ENCODE data around the gene KLRF1. TPM values are rescaled to one million over a fixed set of nuclear protein-coding genes. Genes with fewer than 3 reads are reported as not detected.

Gene KLRF1
- total and polyA plus RNA-seq, 2 donors (not counting 1 experiment from before 2014, with no cell fraction given) = 1.0 to 1.7 TPM

DNA sequence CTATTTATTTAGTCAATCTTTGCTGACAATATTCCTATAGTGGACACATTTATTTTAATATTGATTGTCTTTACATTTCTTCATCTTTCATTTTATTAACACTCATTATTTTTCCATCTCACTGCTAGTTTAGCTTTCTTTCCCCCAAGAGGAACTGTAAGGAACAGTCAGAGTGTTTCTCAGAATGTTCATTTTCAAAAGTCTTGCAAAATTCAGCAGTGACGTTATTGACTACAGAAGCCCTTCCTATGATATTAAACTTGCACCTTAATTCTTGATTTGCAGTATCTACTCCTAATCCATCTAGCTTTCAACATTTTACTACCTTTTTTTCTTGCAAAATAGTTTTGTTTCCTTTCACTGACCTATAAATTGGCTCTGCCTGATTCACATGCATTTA lies 28.9 kb downstream of the KLRF1 start:
- ATAC-seq (ENCODE audit: low read depth) = no peak
- Mint-ChIP-seq H3K27me3 (no peaks in the 10 kb centered on the region), H3K27ac (no peak overlapping the region), H3K9me3 (ENCODE audit: insufficient read depth) (no peaks in the 10 kb centered on the region), H3K4me1 (peaks cover 7% of the 10 kb centered on the region), H3K4me3 (no peak overlapping the region)
- WGBS (ENCODE audit: insufficient coverage) = 100% methylated on average over 1 of the region's 1 CpG
- Histone ChIP-seq H3K4me1 (ENCODE audit: control insufficient read depth in 2 of 2, insufficient read depth in 2 of 2, low read length in 2 of 2) (peaks cover 0 to 3% of the 10 kb centered on the region in 2 donors), H3K36me3 (replicated peaks in 1 of 2; ENCODE audit: control extremely low read depth in 1 of 2, control insufficient read depth in 1 of 2, extremely low read depth in 1 of 2, insufficient read depth in 2 of 2, low read length in 1 of 2) (peaks cover 1 to 48% of the 10 kb centered on the region in 2 experiments), H3K4me3 (ENCODE audit: control extremely low read depth in 1 of 5, extremely low read depth in 1 of 5, insufficient read depth in 1 of 5, low read depth in 2 of 5, low read length in 4 of 5) (no peak overlapping the region), H3K9ac (ENCODE audit: low read length) (no peak overlapping the region), H3K79me2 (ENCODE audit: control insufficient read depth, insufficient read depth, low read length) (peaks cover 15% of the 10 kb centered on the region), H3K4me2 (replicated peaks; ENCODE audit: low read depth, low read length, poor library complexity, severe bottlenecking) (no peak overlapping the region), H3K27ac (ENCODE audit: low read length in 2 of 2) (no peak overlapping the region), H4K20me1 (ENCODE audit: control insufficient read depth, insufficient read depth, low read length, poor library complexity, severe bottlenecking) (peaks cover 17% of the 10 kb centered on the region), H3K9me3 (ENCODE audit: control extremely low read depth in 1 of 3, control insufficient read depth in 2 of 3, insufficient read depth in 1 of 3, low read length in 2 of 3) (no peaks in the 10 kb centered on the region), H2AFZ (ENCODE audit: insufficient read depth, low read depth, low read length, poor library complexity, severe bottlenecking) (no peak overlapping the region), H3K27me3 (replicated peaks in 1 of 4; ENCODE audit: control extremely low read depth in 1 of 4, control insufficient read depth in 3 of 4, insufficient read depth in 4 of 4, low read length in 3 of 4) (no peaks in the 10 kb centered on the region)
- intact Hi-C loops (cut with micrococcal nuclease) = no loop called here
- POLR2A ChIA-PET = no interaction called here
- TF ChIP-seq, protein P1, sequence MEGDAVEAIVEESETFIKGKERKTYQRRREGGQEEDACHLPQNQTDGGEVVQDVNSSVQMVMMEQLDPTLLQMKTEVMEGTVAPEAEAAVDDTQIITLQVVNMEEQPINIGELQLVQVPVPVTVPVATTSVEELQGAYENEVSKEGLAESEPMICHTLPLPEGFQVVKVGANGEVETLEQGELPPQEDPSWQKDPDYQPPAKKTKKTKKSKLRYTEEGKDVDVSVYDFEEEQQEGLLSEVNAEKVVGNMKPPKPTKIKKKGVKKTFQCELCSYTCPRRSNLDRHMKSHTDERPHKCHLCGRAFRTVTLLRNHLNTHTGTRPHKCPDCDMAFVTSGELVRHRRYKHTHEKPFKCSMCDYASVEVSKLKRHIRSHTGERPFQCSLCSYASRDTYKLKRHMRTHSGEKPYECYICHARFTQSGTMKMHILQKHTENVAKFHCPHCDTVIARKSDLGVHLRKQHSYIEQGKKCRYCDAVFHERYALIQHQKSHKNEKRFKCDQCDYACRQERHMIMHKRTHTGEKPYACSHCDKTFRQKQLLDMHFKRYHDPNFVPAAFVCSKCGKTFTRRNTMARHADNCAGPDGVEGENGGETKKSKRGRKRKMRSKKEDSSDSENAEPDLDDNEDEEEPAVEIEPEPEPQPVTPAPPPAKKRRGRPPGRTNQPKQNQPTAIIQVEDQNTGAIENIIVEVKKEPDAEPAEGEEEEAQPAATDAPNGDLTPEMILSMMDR (IDR thresholded peaks at IDR 0.05) = no peak
- TF ChIP-seq EZH2 (IDR thresholded peaks at IDR 0.05; ENCODE audit: borderline replicate concordance, insufficient read depth, low read depth, low read length, poor library complexity, severe bottlenecking) = no peak
- DNase-seq = no peak
- CTCF ChIA-PET = interaction anchor here (1.2 kb wide), 1 partner anchor 107 kb away, joined by 3 read pairs; no protein-coding TSS in a partner anchor

DNA sequence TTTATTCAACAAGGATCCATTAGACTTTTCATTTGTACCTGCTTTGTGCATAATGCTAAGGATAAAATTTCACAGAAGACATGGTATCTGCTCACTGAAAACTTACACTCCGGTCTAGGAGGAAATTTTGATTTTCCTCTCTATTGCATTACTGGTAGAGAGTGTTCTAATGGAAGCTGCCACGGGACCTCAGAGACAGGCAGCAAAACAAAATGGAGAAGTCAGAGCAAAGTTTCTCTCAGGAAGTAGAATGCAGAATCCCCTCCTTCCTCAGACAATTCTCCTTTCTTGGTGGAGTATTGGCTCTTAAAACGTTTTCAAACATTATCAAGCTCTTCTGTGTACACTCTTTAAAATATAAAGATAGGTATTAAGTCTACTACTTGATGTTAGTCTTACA lies 29.6 kb downstream of the KLRF1 start:
- POLR2A ChIA-PET = no interaction called here
- no peak for ATAC-seq (ENCODE audit: low read depth)
- H2AFZ ChIP-seq (ENCODE audit: insufficient read depth, low read depth, low read length, poor library complexity, severe bottlenecking) = no peak overlapping the region
- peaks cover 0 to 43% of the 10 kb centered on the region in 2 experiments for H3K36me3 ChIP-seq (replicated peaks in 1 of 2; ENCODE audit: control extremely low read depth in 1 of 2, control insufficient read depth in 1 of 2, extremely low read depth in 1 of 2, insufficient read depth in 2 of 2, low read length in 1 of 2)
- no peaks in the 10 kb centered on the region for H3K9me3 Mint-ChIP-seq (ENCODE audit: insufficient read depth)
- H3K27ac Mint-ChIP-seq = no peak overlapping the region
- no CpG with 5 or more reads among the region's 3 CpGs for WGBS (ENCODE audit: insufficient coverage)
- no peaks in the 10 kb centered on the region for H3K27me3 ChIP-seq (replicated peaks in 1 of 4; ENCODE audit: control extremely low read depth in 1 of 4, control insufficient read depth in 3 of 4, insufficient read depth in 4 of 4, low read length in 3 of 4)
- no peak overlapping the region for H3K4me3 ChIP-seq (ENCODE audit: control extremely low read depth in 1 of 5, extremely low read depth in 1 of 5, insufficient read depth in 1 of 5, low read depth in 2 of 5, low read length in 4 of 5)
- no peak overlapping the region for H3K4me3 Mint-ChIP-seq
- CTCF ChIA-PET = interaction anchor here (0.6 to 1.2 kb wide), 2 partner anchors 108 to 296 kb away, joined by 3 read pairs; no protein-coding TSS in a partner anchor
- H3K27me3 Mint-ChIP-seq = no peaks in the 10 kb centered on the region
- H3K4me2 ChIP-seq (replicated peaks; ENCODE audit: low read depth, low read length, poor library complexity, severe bottlenecking) = no peak overlapping the region
- peaks cover 8% of the 10 kb centered on the region for H3K4me1 Mint-ChIP-seq
- peaks cover 0 to 4% of the 10 kb centered on the region in 2 donors for H3K4me1 ChIP-seq (ENCODE audit: control insufficient read depth in 2 of 2, insufficient read depth in 2 of 2, low read length in 2 of 2)
- H3K9ac ChIP-seq (ENCODE audit: low read length) = no peak overlapping the region
- H3K27ac ChIP-seq (ENCODE audit: low read length in 2 of 2) = no peak overlapping the region
- intact Hi-C loops (cut with micrococcal nuclease) = no loop called here
- H3K9me3 ChIP-seq (ENCODE audit: control extremely low read depth in 1 of 3, control insufficient read depth in 2 of 3, insufficient read depth in 1 of 3, low read length in 2 of 3) = no peaks in the 10 kb centered on the region
- H3K79me2 ChIP-seq (ENCODE audit: control insufficient read depth, insufficient read depth, low read length) = peaks cover 19% of the 10 kb centered on the region
- DNase-seq = no peak
- H4K20me1 ChIP-seq (ENCODE audit: control insufficient read depth, insufficient read depth, low read length, poor library complexity, severe bottlenecking) = peaks cover 17% of the 10 kb centered on the region
- TF ChIP-seq, protein P1 (IDR thresholded peaks at IDR 0.05) = no peak
- TF ChIP-seq EZH2 (IDR thresholded peaks at IDR 0.05; ENCODE audit: borderline replicate concordance, insufficient read depth, low read depth, low read length, poor library complexity, severe bottlenecking) = no peak

All from B cell (primary cell).